ENCODE results near the gene MAD2L2. TPM values are rescaled to one million over a fixed set of nuclear protein-coding genes. Genes with fewer than 3 reads are reported as not detected.

The MAD2L2 gene
- total and polyA plus RNA-seq, 9 of the 15 experiments (the other 6 are each of a cell fraction or from before 2014, with no cell fraction given), result 12.4 to 286 (median 143) TPM

GRCh38 chr1:11701981-11702803 is 21.2 kb upstream of the MAD2L2 start (continued):
- TF ChIP-seq ZNF407 (IDR thresholded peaks at IDR 0.05; ENCODE audit: low read depth) (peak; percentile 54; the same call in 1 of the 2 replicates), EZH2 (IDR thresholded peaks at IDR 0.05; ENCODE audit: borderline replicate concordance, low read depth, low read length) (no peak), NFIX (CRISPR knock-in tag; IDR thresholded peaks at IDR 0.05; ENCODE audit: low read depth) (no peak), ZBTB12 (CRISPR knock-in tag; IDR thresholded peaks at IDR 0.05) (no peak), MTA2 (IDR thresholded peaks at IDR 0.05; ENCODE audit: low read depth) (0 out of 2 replicates have a peak, but pooled peaks have one; percentile 12), HIVEP1 (CRISPR knock-in tag; IDR thresholded peaks at IDR 0.05) (no peak), FOXP4 (CRISPR knock-in tag; IDR thresholded peaks at IDR 0.05; ENCODE audit: borderline replicate concordance) (no peak), EHMT2 (IDR thresholded peaks at IDR 0.05) (0 out of 2 replicates have a peak, but pooled peaks have one; percentile 36), HBP1 (CRISPR knock-in tag; IDR thresholded peaks at IDR 0.05) (peak; percentile 83; the same call in 1 of the 2 replicates), EP400 (IDR thresholded peaks at IDR 0.05) (no peak), MAX (CRISPR knock-in tag; IDR thresholded peaks at IDR 0.05) (peak; percentile 46), ZNF584 (CRISPR knock-in tag; IDR thresholded peaks at IDR 0.05; ENCODE audit: low read depth) (no peak), HDAC3 (IDR thresholded peaks at IDR 0.05; ENCODE audit: borderline replicate concordance, partially characterized antibody) (no peak)
